ENCODE measurements around the gene DHFR2.

The DHFR2 gene

DNA sequence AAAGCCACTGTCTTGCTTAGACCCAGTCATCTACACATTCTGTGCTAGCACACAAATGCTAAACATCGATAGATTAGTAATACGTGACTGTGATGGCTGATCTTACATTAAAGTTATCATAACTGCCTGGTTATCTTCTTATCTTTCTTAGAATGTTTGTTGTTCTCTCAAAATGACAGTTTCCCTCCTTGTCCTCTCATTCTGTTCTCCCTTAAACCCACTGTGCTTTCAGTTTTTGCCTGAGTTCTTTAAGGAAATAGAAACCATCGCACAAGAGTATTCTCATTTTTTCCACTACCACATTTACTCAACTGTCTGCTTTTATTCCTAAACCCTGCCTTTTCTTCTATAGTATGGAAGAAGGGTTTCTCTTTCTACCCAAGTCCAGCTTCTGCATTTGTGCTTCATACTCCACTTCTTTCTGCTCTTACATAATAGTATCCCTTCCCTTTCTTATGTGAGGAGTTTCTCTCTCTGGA lies 51.4 kb downstream of the DHFR2 start:
- TF ChIP-seq, protein P1, sequence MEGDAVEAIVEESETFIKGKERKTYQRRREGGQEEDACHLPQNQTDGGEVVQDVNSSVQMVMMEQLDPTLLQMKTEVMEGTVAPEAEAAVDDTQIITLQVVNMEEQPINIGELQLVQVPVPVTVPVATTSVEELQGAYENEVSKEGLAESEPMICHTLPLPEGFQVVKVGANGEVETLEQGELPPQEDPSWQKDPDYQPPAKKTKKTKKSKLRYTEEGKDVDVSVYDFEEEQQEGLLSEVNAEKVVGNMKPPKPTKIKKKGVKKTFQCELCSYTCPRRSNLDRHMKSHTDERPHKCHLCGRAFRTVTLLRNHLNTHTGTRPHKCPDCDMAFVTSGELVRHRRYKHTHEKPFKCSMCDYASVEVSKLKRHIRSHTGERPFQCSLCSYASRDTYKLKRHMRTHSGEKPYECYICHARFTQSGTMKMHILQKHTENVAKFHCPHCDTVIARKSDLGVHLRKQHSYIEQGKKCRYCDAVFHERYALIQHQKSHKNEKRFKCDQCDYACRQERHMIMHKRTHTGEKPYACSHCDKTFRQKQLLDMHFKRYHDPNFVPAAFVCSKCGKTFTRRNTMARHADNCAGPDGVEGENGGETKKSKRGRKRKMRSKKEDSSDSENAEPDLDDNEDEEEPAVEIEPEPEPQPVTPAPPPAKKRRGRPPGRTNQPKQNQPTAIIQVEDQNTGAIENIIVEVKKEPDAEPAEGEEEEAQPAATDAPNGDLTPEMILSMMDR (IDR thresholded peaks at IDR 0.05): no peak

GRCh38 chr3:94009608-94010007 lies 53.1 kb downstream of the DHFR2 start:
- TF ChIP-seq, protein P1 (IDR thresholded peaks at IDR 0.05): no peak

DNA sequence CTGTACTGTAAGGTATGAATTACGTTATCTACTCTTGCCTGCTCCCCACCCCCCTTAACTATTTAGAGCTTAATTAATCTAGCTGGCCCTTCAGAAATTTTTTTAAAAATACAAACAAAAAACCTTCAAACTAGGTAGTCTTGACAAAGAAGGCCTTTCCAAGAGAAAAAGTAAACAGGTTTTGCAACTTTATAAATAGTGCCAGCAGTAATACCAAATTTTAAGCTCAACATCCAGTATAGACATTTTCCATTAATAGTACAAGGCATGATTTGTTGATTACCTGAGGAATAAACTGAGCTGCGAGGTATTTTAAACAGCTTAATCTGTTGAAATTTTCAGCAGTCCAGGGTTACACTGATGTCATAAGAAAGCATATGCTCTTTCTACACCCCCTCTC lies 54.5 kb downstream of the DHFR2 start:
- TF ChIP-seq, protein P1 (IDR thresholded peaks at IDR 0.05): no peak

Measured in LNCAP (cell line).